Vagina (tissue), 2 donors: ENCODE data around the gene KCNMB4.

Experiments
- POLR2A ChIP-seq, 2 donors: fragments of 450-650 bp; IDR thresholded peaks; one replicate each; pipeline ENCODE4 v1.6.1; 2017; ENCODE audit warnings: antibody characterized with exemption in 2 of 2, mild to moderate bottlenecking in 2 of 2, moderate library complexity in 2 of 2
- POLR2AphosphoS5 ChIP-seq, 2 donors: sonication (generic); formaldehyde crosslinking; IDR thresholded peaks; one replicate each; pipeline ENCODE4 v1.9.0; 2017; ENCODE audit warnings: antibody characterized with exemption in 2 of 2, mild to moderate bottlenecking in 2 of 2, low read depth in 1 of 2; ENCODE audit not compliant: insufficient read depth in 1 of 2
- TF ChIP-seq, protein P1 (sequence below), 3 experiments: fragments of 450-650 bp in 2 of 3; fragments of 200-600 bp in 1 of 3; sonication (generic) in 1 of 3; IDR thresholded peaks; one replicate each; pipeline ENCODE4 v1.5.1; 2017 to 2019; ENCODE audit warnings: antibody characterized with exemption in 3 of 3, mild to moderate bottlenecking in 2 of 3, moderate library complexity in 2 of 3

DNA sequence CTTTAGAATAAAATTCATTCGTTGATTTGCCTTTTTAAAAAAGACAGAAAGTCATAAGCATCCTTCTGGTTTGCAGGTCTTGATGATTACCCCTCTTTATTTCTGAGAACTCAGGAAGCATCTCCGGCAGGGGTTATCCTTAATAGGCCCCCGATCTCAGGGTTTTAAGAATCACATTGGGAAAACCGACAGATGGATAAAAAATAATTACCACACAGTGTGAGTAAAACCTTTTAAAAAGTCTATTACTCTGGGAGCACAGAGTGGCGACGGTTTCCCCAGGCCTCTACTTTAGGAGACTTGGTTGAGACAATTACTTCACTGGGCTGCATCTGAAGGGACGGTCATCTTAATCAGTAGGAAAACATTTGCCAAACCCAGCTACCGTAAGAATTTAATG is 56.5 kb downstream of the KCNMB4 start:
- TF ChIP-seq, protein P1, sequence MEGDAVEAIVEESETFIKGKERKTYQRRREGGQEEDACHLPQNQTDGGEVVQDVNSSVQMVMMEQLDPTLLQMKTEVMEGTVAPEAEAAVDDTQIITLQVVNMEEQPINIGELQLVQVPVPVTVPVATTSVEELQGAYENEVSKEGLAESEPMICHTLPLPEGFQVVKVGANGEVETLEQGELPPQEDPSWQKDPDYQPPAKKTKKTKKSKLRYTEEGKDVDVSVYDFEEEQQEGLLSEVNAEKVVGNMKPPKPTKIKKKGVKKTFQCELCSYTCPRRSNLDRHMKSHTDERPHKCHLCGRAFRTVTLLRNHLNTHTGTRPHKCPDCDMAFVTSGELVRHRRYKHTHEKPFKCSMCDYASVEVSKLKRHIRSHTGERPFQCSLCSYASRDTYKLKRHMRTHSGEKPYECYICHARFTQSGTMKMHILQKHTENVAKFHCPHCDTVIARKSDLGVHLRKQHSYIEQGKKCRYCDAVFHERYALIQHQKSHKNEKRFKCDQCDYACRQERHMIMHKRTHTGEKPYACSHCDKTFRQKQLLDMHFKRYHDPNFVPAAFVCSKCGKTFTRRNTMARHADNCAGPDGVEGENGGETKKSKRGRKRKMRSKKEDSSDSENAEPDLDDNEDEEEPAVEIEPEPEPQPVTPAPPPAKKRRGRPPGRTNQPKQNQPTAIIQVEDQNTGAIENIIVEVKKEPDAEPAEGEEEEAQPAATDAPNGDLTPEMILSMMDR (IDR thresholded peaks at IDR 0.05): no peak
- TF ChIP-seq POLR2A (IDR thresholded peaks at IDR 0.05): no peak
- no peak for TF ChIP-seq POLR2AphosphoS5 (IDR thresholded peaks at IDR 0.05; ENCODE audit: insufficient read depth in 1 of 2, low read depth in 1 of 2)
